Ureter (tissue), 1 donor: ENCODE results near the gene KCNA1. TPM values are rescaled to one million over a fixed set of nuclear protein-coding genes. Genes with fewer than 3 reads are reported as not detected.

Experiments
- DNase-seq: peaks from one replicate; pipeline ENCODE4 v3.0.0-alpha.2; 2020; ENCODE audit warnings: low spot score
- total RNA-seq: library from RNA; stranded (reverse); gene quantifications from one replicate; pipeline ENCODE4 v1.2.4, GENCODE V29; 2023
- donor health status: DM: yes; HTN: yes; CAD: no.

Gene KCNA1
- total RNA-seq, 1 donor from 2014 or later = not detected

GRCh38 chr12:4911316-4911994 is 1.8 kb downstream of the KCNA1 start:
- no peak for DNase-seq

- no peak for DNase-seq
Measured at GRCh38 chr12:4914720-4915119, 5.0 kb downstream of the KCNA1 start.

- DNase-seq = no peak
Measured at GRCh38 chr12:4915752-4916151, 6.0 kb downstream of the KCNA1 start.

GRCh38 chr12:4918950-4919660 is 9.4 kb downstream of the KCNA1 start:
- no peak for DNase-seq

- DNase-seq = no peak
Measured at GRCh38 chr12:4932576-4932975, 22.9 kb downstream of the KCNA1 start.

GRCh38 chr12:4933411-4933810 is 23.7 kb downstream of the KCNA1 start:
- no peak for DNase-seq

- DNase-seq = no peak
Measured at GRCh38 chr12:4934407-4935035, 24.8 kb downstream of the KCNA1 start.

- DNase-seq = no peak
Measured at GRCh38 chr12:4938900-4939299, 29.2 kb downstream of the KCNA1 start.

- no peak for DNase-seq
Measured at GRCh38 chr12:4939418-4940023, 29.8 kb downstream of the KCNA1 start.

- no peak for DNase-seq
Measured at GRCh38 chr12:4943067-4943937, 33.6 kb downstream of the KCNA1 start.

- no peak for DNase-seq
Measured at GRCh38 chr12:4943938-4944284, 34.2 kb downstream of the KCNA1 start.

- DNase-seq = no peak
Measured at GRCh38 chr12:4947253-4947652, 37.5 kb downstream of the KCNA1 start.

GRCh38 chr12:4951083-4951482 is 41.4 kb downstream of the KCNA1 start:
- no peak for DNase-seq

- no peak for DNase-seq
Measured at GRCh38 chr12:4951601-4952000, 41.9 kb downstream of the KCNA1 start.

- DNase-seq = no peak
Measured at GRCh38 chr12:4954621-4955354, 45.1 kb downstream of the KCNA1 start.

- DNase-seq = no peak
Measured at GRCh38 chr12:4956054-4956453, 46.3 kb downstream of the KCNA1 start.

- no peak for DNase-seq
Measured at GRCh38 chr12:4956968-4957367, 47.3 kb downstream of the KCNA1 start.

- DNase-seq = no peak
Measured at GRCh38 chr12:4957761-4958160, 48.1 kb downstream of the KCNA1 start.

- no peak for DNase-seq
Measured at GRCh38 chr12:4958697-4959375, 49.1 kb downstream of the KCNA1 start.

GRCh38 chr12:4959381-4959780 is 49.7 kb downstream of the KCNA1 start:
- no peak for DNase-seq
